Measurements from ENCODE around the gene ZNF611. TPM values are rescaled to one million over a fixed set of nuclear protein-coding genes. Genes with fewer than 3 reads are reported as not detected.
A peak's percentile ranks its signal among the peaks of the same experiment; 100 is the strongest.
"Not testable (repeated sequence)": the region's sequence is repeated elsewhere in the genome, so short reads cannot be mapped to it uniquely, and the experiment has no call there.

ZNF611 gene
- total RNA-seq, 4 donors from 2014 or later = 8.2 to 45.0 (median 15.0) TPM

DNA sequence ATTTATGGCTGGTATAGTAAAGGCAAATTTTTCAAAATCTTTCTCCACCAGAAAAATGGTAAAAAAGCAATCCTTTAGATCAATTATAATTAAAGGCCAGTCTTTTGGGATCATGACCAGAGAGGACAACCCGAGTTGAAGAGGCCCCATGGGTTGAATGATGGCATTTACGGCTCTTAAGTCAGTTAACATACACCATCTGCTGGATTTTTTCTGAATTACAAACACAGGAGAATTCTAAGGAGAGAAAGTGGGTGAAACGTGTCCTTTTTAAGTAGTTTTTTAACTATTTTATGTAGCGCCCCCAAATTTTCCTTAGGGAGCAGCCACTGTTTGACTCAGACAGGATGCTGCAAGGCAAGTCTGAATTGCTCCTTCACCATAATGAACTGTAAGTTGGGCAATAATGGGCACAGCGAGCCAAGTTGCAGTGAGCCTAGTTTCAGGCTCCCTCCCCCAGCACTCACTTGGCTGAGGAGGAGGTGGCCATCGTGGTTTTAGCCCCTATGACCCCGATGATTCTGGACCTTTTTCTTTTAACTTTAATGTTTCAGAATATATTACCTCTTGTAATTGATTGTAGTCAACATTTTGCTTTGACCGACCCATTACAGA, 13.6 kb upstream of the ZNF611 start:
- WGBS, 2 donors (ENCODE audit: low coverage in 1 of 2) = 30 to 31% methylated on average over 4 to 8 of the region's 8 CpGs
- intact Hi-C loops (cut with DNase I; ENCODE audit: low total_unique reads) = no loop called here

DNA sequence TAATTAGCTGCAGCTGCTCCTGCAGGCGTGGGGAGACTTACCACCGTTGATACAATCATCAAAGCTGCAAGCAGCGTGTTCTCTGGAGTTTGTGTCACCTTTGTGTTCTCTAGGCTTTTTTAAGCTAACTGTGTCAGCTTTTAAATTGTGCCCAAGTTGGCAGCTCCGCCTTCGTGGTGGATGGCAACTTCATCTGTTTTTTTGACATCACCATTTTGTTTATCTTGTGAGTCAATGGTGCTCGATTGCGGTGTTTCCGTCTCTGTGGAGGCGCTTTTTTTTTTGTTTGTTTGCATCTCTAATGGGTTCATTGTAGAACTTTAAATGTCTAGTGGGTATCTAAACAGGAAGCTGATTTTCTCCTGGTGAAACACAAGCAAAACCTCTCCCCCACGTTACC, 11.1 kb upstream of the ZNF611 start:
- in situ Hi-C loops (cut with MboI; ENCODE audit: low pct_ligation_motif_present in 1 of 4, low pct_unique_long_range_greater_than_20kb in 1 of 4, low sequenced_read_pairs in 3 of 4) = loop anchor here in 3 of 4 donors (10.0 to 25.0 kb wide), 2 partner anchors 484 to 491 kb away; partner anchors contain the start of gene ZNF766 (in 2 of the 3)
- H3K27ac ChIP-seq; H3K36me3 ChIP-seq; DNase-seq; H3K4me3 ChIP-seq; intact Hi-C loops (cut with DNase I; ENCODE audit: low total_unique reads); H3K4me1 ChIP-seq; H3K27me3 ChIP-seq; H3K9me3 ChIP-seq: not testable (repeated sequence)
- WGBS, 2 donors (ENCODE audit: low coverage in 1 of 2) = 29 to 60% methylated on average over 1 to 10 of the region's 10 CpGs

More for the DNA sequence above, 13.6 kb upstream of the ZNF611 start:
- in situ Hi-C loops (cut with MboI; ENCODE audit: low pct_ligation_motif_present in 1 of 4, low pct_unique_long_range_greater_than_20kb in 1 of 4, low sequenced_read_pairs in 3 of 4) = loop anchor here in 3 of 4 donors (10.0 to 25.0 kb wide), 2 partner anchors 486 to 494 kb away; partner anchors contain the start of gene ZNF766 (in 2 of the 3)
- DNase-seq = no peak
- no peaks in the 10 kb centered on the region for H3K36me3 ChIP-seq
- no peak overlapping the region for H3K27ac ChIP-seq
- no peaks in the 10 kb centered on the region for H3K9me3 ChIP-seq
- no peaks in the 10 kb centered on the region for H3K27me3 ChIP-seq
- TF ChIP-seq POLR2AphosphoS5 (IDR thresholded peaks at IDR 0.05) (no peak), CTCF (IDR thresholded peaks at IDR 0.05) (peak; percentile 25 to 55 (median 45))
- peaks cover 0 to 5% (median 2%) of the 10 kb centered on the region in 4 donors for H3K4me1 ChIP-seq
- H3K4me3 ChIP-seq = no peak overlapping the region

- Histone ChIP-seq H3K27me3 (no peaks in the 10 kb centered on the region), H3K9me3 (no peaks in the 10 kb centered on the region), H3K4me1 (no peaks in the 10 kb centered on the region), H3K4me3 (no peak overlapping the region), H3K27ac (no peak overlapping the region), H3K36me3 (no peaks in the 10 kb centered on the region)
- intact Hi-C loops (cut with DNase I; ENCODE audit: low total_unique reads) (no loop called here), in situ Hi-C loops (cut with MboI; ENCODE audit: low pct_ligation_motif_present in 1 of 4, low pct_unique_long_range_greater_than_20kb in 1 of 4, low sequenced_read_pairs in 3 of 4) (loop anchor here in 3 of 4 donors (10.0 to 25.0 kb wide), 2 partner anchors 481 to 488 kb away; partner anchors contain the start of gene ZNF766 (in 2 of the 3))
- TF ChIP-seq EP300 (IDR thresholded peaks at IDR 0.05; ENCODE audit: low read depth) (no peak), POLR2A (IDR thresholded peaks at IDR 0.05) (no peak), POLR2AphosphoS5 (IDR thresholded peaks at IDR 0.05) (no peak), CTCF (IDR thresholded peaks at IDR 0.05) (no peak)
- 93% methylated on average over 3 of the region's 3 CpGs; no CpG with 5 or more reads in 1 of the 2 donors for WGBS, 2 donors (ENCODE audit: low coverage in 1 of 2)
- no peak for DNase-seq
Measured at GRCh38 chr19:52743091-52743490, 8.2 kb upstream of the ZNF611 start.

DNA sequence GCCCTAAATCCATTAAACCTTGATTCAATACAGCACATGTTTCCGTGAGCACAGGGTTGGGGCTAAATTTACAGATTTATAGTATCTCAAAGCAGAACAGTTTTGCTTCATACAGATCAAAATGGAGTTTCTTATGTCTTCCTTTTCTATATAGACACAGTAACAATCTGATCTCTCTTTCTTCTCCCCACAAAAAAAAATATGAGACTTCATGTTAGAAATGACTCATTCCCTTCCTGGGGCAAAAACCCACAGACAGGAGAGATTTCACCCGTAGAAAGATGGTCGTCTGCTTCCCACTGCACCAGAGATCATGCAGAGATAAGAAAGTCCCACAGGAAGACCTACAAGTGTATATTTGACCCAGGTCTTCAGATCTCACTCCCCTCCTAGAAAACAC, 7.7 kb upstream of the ZNF611 start:
- no peaks in the 10 kb centered on the region for H3K36me3 ChIP-seq
- no peak overlapping the region for H3K27ac ChIP-seq
- TF ChIP-seq POLR2AphosphoS5 (IDR thresholded peaks at IDR 0.05) = no peak
- TF ChIP-seq EP300 (IDR thresholded peaks at IDR 0.05; ENCODE audit: low read depth) = no peak
- no peak for TF ChIP-seq POLR2A (IDR thresholded peaks at IDR 0.05)
- TF ChIP-seq CTCF (IDR thresholded peaks at IDR 0.05) = no peak
- no peak for DNase-seq
- intact Hi-C loops (cut with DNase I; ENCODE audit: low total_unique reads) (no loop called here), in situ Hi-C loops (cut with MboI; ENCODE audit: low pct_ligation_motif_present in 1 of 4, low pct_unique_long_range_greater_than_20kb in 1 of 4, low sequenced_read_pairs in 3 of 4) (loop anchor here in 3 of 4 donors (10.0 to 25.0 kb wide), 2 partner anchors 480 to 488 kb away; partner anchors contain the start of gene ZNF766 (in 2 of the 3))
- H3K4me1 ChIP-seq = no peaks in the 10 kb centered on the region
- no peak overlapping the region for H3K4me3 ChIP-seq
- 57 to 82% methylated on average over 1 to 3 of the region's 3 CpGs for WGBS, 2 donors (ENCODE audit: low coverage in 1 of 2)
- no peaks in the 10 kb centered on the region for H3K9me3 ChIP-seq
- no peaks in the 10 kb centered on the region for H3K27me3 ChIP-seq

Measured in transverse colon (tissue), 4 donors.